ENCODE measurements around the gene RASSF1.
A peak's percentile ranks its signal among the peaks of the same experiment; 100 is the strongest.

RASSF1 gene

GRCh38 chr3:50341996-50342650 lies 1.5 kb upstream of the RASSF1 start:
- no peak for DNase-seq

GRCh38 chr3:50341537-50341936 lies 901 bp upstream of the RASSF1 start:
- DNase-seq: no peak

- no peak for DNase-seq
Observed at GRCh38 chr3:50340147-50340447, 539 bp downstream of the RASSF1 start.

GRCh38 chr3:50339485-50340146 lies 1.0 kb downstream of the RASSF1 start:
- no peak for DNase-seq

GRCh38 chr3:50338965-50339364 lies 1.7 kb downstream of the RASSF1 start:
- DNase-seq: no peak

- DNase-seq: peak; percentile 96
Observed at GRCh38 chr3:50337175-50337861, 3.3 kb downstream of the RASSF1 start.

GRCh38 chr3:50336452-50337174 lies 4.0 kb downstream of the RASSF1 start:
- no peak for DNase-seq

GRCh38 chr3:50334339-50335075 lies 6.1 kb downstream of the RASSF1 start:
- DNase-seq: no peak

GRCh38 chr3:50333744-50334328 lies 6.8 kb downstream of the RASSF1 start:
- DNase-seq: no peak

- no peak for DNase-seq
Observed at GRCh38 chr3:50331364-50331907, 9.2 kb downstream of the RASSF1 start.

- no peak for DNase-seq
Observed at GRCh38 chr3:50330330-50330729, 10.3 kb downstream of the RASSF1 start.

GRCh38 chr3:50327943-50328691 lies 12.5 kb downstream of the RASSF1 start, which contains the start of gene TUSC2:
TUSC2 (minus strand) TSS chr3:50328223; CDS start chr3:50328099, 124 bp downstream.
- peak; percentile 93 for DNase-seq

- DNase-seq: no peak
Observed at GRCh38 chr3:50327129-50327528, 13.5 kb downstream of the RASSF1 start.

- no peak for DNase-seq
Observed at GRCh38 chr3:50326182-50326541, 14.5 kb downstream of the RASSF1 start.

GRCh38 chr3:50325497-50326181 lies 15.0 kb downstream of the RASSF1 start:
- no peak for DNase-seq

- no peak for DNase-seq
Observed at GRCh38 chr3:50325113-50325480, 15.5 kb downstream of the RASSF1 start.

GRCh38 chr3:50324351-50325112 lies 16.1 kb downstream of the RASSF1 start:
- DNase-seq: peak; percentile 53

- DNase-seq: no peak
Observed at GRCh38 chr3:50323614-50324199, 16.9 kb downstream of the RASSF1 start.

- no peak for DNase-seq
Observed at GRCh38 chr3:50323092-50323600, 17.5 kb downstream of the RASSF1 start.

Data from CD4-positive, alpha-beta T cell treated with Interleukin-4 for 4 hours (primary cell).